ENCODE results near the gene EYA4. TPM values are rescaled to one million over a fixed set of nuclear protein-coding genes. Genes with fewer than 3 reads are reported as not detected.

EYA4 gene
- total and polyA plus RNA-seq, 2 donors (not counting 3 experiments of a cell fraction or from before 2014, with no cell fraction given): not detected

DNA sequence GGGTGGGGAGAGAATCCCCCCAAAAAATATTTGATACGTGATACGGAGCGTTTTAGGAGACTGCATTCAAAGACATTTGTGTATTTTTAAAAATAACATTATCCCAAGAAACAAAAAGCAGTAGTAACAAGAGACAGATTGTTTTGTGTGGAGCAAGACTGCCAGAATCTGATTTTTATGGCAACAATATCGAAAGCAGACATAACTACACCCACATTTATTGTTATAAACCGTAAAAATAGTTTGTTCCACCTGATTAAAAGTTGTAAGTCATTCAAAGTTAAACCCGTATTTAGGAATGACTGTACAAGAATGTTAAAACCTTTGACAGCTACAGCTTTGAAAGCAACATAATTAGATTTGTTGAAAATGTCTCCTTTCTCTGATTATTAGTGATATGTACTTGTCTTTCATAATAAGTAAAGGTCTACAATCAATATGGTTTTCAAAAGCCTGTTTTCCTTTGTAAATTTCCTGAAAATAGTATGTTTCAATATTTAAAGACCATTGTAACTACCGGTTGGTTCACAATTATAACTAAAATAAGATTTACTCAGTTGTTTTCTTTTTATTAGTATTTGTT, 2.7 kb downstream of the EYA4 start:
- Histone ChIP-seq H3K9me3 (replicated peaks; ENCODE audit: control insufficient read depth, insufficient read depth, low read length) (no peaks in the 10 kb centered on the region), H4K20me1 (replicated peaks; ENCODE audit: control insufficient read depth, extremely low read depth, insufficient read depth, low read length) (no peaks in the 10 kb centered on the region), H2AFZ (ENCODE audit: low read depth, low read length) (no peak overlapping the region), H3K4me1 (ENCODE audit: control insufficient read depth, extremely low read depth, insufficient read depth, low read length) (peaks cover 8% of the 10 kb centered on the region), H3K9ac (replicated peaks; ENCODE audit: extremely low read depth, insufficient read depth, low read length) (no peak overlapping the region), H3K79me2 (ENCODE audit: control insufficient read depth, insufficient read depth, low read length) (no peaks in the 10 kb centered on the region), H3K36me3 (ENCODE audit: control insufficient read depth in 2 of 2, extremely low read depth in 1 of 2, insufficient read depth in 2 of 2, low read length in 2 of 2) (no peaks in the 10 kb centered on the region), H3K27ac (ENCODE audit: insufficient read depth, low read depth, low read length) (no peak overlapping the region), H3K27me3 (ENCODE audit: control insufficient read depth in 2 of 2, insufficient read depth in 2 of 2, low read length in 2 of 2) (peaks cover 43 to 92% of the 10 kb centered on the region in 2 experiments), H3K9me1 (replicated peaks; ENCODE audit: control insufficient read depth, extremely low read depth, insufficient read depth, low read length) (no peaks in the 10 kb centered on the region), H3K4me2 (ENCODE audit: insufficient read depth, low read length) (no peak overlapping the region), H3K4me3 (replicated peaks in 1 of 3; ENCODE audit: insufficient read depth in 1 of 3, low read depth in 1 of 3, low read length in 3 of 3) (no peak overlapping the region)
- DNase-seq (ENCODE audit: low read depth, low spot score): no peak
- no peak for TF ChIP-seq GATA2 (IDR thresholded peaks at IDR 0.05; ENCODE audit: insufficient read depth, insufficient read length, low read depth, low read length)
- TF ChIP-seq CTCF (IDR thresholded peaks at IDR 0.05; ENCODE audit: extremely low read depth in 1 of 2, insufficient read depth in 1 of 2, low read depth in 1 of 2, low read length in 2 of 2): no peak
- dilution Hi-C loops (cut with MboI; ENCODE audit: extremely low pct_ligation_motif_present, low sequenced_read_pairs): no loop called here
- intact Hi-C loops (cut with micrococcal nuclease): no loop called here
- no TSS peak for BruUV-seq (replicated peaks)
- FAIRE-seq: no peak
- ChIA-PET CTCF (no interaction called here), POLR2A (no interaction called here)

DNA sequence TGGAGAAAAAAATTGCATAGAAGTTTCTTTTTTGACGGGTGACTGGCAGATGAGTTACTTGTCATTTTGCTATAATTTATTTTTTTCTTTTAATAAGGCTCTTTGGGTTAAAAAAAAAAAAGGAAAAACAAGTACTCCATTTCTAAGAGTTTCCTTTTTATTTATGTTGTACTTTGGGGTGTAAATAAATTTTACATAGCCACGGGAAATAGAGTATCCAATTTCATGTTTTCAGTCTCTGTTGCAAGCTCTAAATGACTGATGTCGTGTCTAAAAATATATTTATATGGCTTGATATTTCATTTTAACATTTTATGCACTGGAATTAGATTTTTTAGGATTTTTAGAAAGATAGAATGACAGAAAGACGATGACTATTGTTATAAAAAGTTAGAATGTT, 3.4 kb downstream of the EYA4 start:
- POLR2A ChIA-PET: no interaction called here

More for the DNA sequence above, 3.4 kb downstream of the EYA4 start:
- Histone ChIP-seq H3K9ac (replicated peaks; ENCODE audit: extremely low read depth, insufficient read depth, low read length) (no peak overlapping the region), H3K4me1 (ENCODE audit: control insufficient read depth, extremely low read depth, insufficient read depth, low read length) (peaks cover 8% of the 10 kb centered on the region), H3K36me3 (ENCODE audit: control insufficient read depth in 2 of 2, extremely low read depth in 1 of 2, insufficient read depth in 2 of 2, low read length in 2 of 2) (no peaks in the 10 kb centered on the region), H3K79me2 (ENCODE audit: control insufficient read depth, insufficient read depth, low read length) (no peaks in the 10 kb centered on the region), H2AFZ (ENCODE audit: low read depth, low read length) (no peak overlapping the region), H3K4me2 (ENCODE audit: insufficient read depth, low read length) (no peak overlapping the region), H4K20me1 (replicated peaks; ENCODE audit: control insufficient read depth, extremely low read depth, insufficient read depth, low read length) (no peaks in the 10 kb centered on the region), H3K27ac (ENCODE audit: insufficient read depth, low read depth, low read length) (no peak overlapping the region), H3K27me3 (ENCODE audit: control insufficient read depth in 2 of 2, insufficient read depth in 2 of 2, low read length in 2 of 2) (peaks cover 44 to 89% of the 10 kb centered on the region in 2 experiments), H3K9me3 (replicated peaks; ENCODE audit: control insufficient read depth, insufficient read depth, low read length) (no peaks in the 10 kb centered on the region), H3K4me3 (replicated peaks in 1 of 3; ENCODE audit: insufficient read depth in 1 of 3, low read depth in 1 of 3, low read length in 3 of 3) (no peak overlapping the region), H3K9me1 (replicated peaks; ENCODE audit: control insufficient read depth, extremely low read depth, insufficient read depth, low read length) (no peaks in the 10 kb centered on the region)
- intact Hi-C loops (cut with micrococcal nuclease) (no loop called here), dilution Hi-C loops (cut with MboI; ENCODE audit: extremely low pct_ligation_motif_present, low sequenced_read_pairs) (no loop called here)
- DNase-seq (ENCODE audit: low read depth, low spot score) (no peak), FAIRE-seq (no peak)
- TF ChIP-seq POLR2AphosphoS5 (IDR thresholded peaks at IDR 0.05; ENCODE audit: insufficient read depth, low read depth, low read length): no peak
- no peak for TF ChIP-seq POLR2A (IDR thresholded peaks at IDR 0.05; ENCODE audit: low read depth, low read length)
- BruUV-seq (replicated peaks): no TSS peak
- CTCF ChIA-PET: no interaction called here
